ENCODE measurements around the gene MADD.

MADD gene

DNA sequence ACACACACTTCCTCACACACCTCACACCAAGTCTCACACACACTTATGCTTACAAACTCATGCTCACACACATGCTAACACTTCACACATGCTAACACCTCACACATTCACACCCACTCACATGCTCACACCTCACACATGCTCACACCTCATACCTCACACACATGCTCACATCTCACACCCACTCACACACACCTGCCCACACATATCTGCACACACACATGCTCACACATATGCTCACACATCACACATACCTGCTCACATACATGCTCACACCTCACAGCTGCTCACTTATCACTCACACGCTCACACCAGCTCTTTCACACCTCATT, 87.0 kb downstream of the MADD start:
- DNase-seq (ENCODE audit: low spot score) = no peak

DNA sequence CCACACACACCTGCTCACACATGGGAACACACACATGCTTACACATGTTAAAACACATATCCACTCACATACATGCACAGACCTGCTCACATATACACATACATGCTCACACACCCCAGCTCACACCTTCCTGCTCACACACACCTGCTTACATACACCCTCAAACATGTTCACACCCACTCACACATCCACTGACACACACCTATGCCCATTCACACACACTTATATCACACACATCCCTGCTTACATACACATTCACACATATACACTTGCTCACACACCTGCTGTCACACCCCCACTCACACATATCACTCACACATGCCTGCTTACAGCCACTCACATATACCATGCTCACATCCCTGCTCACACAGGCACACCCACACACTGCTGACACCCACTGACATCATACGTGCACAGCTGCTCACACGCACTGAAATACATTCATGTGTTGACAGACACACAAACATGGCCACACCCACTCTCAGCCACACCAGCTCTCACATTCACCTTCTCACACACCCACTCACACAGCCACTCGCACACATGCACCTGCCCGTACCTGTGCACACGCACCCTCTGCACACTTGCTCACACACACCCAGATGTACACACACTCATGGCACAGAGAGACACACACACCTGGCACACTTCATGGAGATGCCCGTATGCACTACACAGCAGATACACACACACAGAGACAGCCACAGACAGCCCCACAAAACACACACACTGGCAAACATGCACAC, 88.2 kb downstream of the MADD start:
- DNase-seq (ENCODE audit: low spot score) = no peak

DNA sequence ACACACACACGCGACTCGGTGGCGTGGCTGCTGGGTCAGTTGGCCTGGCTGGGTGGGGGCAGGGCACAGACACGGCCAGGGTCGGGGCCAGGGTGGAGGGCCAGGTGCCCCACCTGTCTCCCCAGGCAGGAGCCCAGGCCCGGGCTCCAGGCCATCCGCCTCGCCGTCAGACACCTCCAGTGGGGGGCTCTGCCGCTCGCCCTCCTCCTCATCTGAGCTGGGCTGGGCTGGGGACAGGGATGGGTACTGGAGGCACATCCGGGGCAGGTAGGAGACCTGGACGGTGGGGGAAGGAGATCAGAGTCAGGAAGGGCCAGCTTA, 88.8 kb downstream of the MADD start:
- no peak for DNase-seq (ENCODE audit: low spot score)

DNA sequence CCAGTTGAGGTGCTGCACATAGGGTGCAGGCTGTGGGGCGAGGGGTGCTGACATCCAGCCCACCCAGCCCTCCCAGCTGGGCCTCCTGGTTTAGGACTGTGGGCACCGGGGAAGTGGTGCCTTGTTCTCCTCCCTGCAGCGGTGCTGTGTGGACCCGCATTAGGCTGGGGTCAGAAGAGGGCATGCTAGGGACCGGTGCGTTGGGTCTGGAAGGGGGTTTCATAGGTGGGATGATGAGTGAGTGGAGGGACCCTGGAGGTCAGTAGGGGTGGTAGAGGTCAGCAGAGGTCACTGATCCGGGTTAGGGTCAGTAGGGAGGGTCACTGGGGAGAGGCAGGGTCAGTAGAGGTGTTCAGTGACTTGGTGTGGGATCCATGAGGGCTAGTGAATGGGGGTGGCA, 89.2 kb downstream of the MADD start:
- no peak for DNase-seq (ENCODE audit: low spot score)

DNA sequence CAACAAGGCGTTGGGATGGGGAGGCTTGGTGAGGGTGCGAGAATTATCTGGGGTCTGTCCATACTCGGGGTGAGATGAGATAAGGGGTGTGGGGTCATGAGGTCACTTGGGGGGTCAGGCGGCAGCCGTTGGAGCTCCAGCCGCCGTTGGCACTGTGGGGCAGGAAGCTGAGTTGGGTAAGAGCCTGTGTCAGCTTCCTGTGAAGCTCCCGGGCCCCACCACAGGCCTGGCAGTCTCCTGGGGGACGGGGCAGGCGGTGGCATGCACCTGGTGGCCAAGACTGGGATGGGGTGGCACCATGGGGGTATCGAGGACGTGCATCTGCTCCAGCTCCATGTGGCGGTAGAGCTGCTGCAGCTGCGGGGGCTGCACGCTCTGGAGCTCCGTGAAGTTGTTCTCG, 89.7 kb downstream of the MADD start:
- no peak for DNase-seq (ENCODE audit: low spot score)

DNA sequence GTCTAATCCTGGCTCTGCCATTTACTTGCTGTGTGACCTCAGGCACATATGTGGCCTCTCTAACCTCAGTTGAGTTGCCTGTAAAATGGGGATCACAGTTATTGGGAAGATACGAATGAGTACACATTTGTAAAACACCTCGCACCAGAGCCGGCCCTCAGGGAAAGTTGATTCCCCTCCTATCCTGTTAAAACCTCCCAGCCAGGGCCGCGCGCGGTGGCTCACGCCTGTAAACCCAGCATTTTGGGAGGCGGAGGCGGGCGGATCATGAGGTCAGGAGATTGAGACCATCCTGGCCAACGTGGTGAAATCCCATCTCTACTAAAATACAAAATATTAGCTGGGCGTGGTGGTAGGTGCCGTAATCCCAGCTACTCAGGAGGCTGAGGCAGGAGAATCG, 90.4 kb downstream of the MADD start:
- no peak for DNase-seq (ENCODE audit: low spot score)

DNA sequence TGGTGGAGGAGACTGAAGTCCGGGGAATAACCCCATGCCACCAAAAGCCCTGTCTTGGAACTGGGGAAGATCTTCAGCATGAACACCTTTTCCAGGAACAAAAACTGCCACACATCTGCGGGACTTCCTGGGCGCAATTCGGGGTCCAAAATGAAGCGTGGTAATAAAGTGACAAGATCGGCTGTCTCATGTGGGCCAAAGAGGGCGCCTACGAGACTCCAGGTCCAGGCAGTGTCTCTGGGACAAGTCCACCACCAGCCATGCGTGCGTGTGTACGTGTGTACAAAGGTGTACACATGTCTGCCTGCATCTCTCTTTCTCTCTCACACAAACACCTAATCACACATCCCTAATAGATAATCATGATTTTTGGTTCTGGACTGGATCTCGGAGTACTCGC, 91.5 kb downstream of the MADD start:
- no peak for DNase-seq (ENCODE audit: low spot score)

DNA sequence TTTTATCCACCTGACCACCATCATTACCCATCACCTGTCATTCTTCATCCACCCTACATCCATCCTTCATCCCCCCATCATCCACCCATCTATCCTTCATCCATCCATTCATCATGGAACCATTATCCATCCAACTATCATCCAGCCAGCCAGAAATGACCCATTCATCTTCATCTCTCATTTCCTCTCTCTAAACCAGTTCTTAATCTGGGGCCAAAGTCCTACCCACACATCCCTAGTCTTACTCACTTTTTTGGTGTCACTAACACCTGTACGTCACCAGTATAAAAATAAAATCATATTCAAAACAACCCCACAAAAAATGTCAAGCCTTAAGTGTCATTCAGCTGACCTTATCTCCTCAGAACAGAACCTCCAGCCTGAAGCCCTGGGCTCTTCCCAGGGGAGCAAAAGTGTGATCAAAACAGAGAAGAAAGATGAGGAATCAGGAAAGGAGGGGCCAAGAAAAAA, 96.1 kb downstream of the MADD start:
- DNase-seq (ENCODE audit: low spot score) = no peak

DNA sequence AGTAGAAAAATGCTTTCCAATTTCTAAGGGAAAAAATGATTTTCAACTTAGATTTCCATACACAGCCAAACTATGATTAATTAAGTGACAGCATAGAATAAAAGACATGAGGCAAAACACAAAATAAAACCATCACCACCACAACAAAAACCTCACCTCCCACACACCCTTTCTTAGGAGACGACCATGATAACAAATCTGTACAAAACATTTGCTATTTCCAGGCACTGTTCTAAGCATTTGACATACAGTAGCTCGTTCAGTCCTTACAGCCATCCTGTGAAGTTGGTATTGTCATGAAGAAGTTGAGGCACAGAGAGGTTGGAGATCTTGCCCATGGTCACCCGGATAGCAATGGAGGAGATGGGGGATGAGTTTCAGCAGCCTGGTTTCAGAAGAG, 99.7 kb downstream of the MADD start:
- DNase-seq (ENCODE audit: low spot score) = no peak

DNA sequence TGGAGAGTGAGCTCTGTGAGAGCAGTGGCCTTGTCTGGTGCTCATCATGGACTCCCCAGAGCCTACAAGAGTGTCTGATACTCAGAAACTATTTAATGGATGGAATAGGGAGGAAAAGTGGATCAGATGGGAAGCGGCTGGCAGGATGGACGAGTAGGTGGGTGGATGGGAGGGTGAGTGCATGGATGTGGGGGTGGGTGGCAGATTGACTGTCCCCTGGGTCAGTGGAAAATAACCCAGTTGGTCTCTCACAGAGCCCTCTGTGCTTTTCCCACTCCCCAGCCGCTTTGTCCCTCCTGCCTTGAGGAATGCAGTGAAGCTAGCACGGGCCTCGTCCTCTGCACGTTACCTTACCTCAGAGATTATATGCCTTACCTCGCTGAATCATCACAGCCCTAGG, 102.5 kb downstream of the MADD start:
- no peak for DNase-seq (ENCODE audit: low spot score)

DNA sequence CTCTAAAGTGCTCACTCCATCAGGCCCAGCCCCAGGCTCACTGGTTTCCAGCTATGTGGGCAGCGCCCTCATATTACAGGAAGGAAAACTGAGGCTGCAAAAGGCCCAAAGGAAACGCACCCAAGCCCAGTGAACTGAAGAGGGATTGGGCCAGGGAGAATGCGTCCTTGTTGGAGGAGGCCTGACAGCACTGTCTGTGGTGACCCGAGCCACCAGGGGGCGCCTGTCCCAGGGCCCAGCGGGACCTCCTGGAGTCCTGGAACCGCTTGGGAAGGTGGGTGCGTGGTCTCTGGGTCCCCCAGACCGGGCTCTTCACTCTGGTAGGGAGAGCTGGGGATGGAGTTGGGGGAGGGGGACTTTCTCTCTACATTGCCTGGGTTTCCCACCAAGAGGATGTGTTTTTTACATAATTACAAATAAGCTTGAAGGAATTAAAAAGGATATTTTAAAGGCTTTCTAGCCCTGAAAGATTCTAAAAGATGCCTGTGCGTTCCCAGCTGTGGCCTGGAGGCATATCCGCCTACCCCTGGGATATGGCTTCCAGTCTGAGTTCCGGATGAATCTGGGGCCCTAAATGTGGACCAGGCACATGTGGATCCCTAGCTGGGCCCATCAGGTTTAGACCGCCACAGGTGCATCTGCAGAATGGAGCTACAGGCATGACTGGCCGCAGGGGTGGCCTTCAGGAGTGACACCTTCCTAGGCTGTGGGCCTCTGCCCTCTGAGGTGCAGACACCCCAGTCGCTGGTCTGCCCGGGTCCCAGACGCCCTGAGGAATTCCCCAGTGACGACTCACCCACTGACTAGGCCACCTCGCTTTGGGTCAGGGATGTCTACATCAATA, 104.2 kb downstream of the MADD start:
- DNase-seq (ENCODE audit: low spot score) = peak; percentile 77

DNA sequence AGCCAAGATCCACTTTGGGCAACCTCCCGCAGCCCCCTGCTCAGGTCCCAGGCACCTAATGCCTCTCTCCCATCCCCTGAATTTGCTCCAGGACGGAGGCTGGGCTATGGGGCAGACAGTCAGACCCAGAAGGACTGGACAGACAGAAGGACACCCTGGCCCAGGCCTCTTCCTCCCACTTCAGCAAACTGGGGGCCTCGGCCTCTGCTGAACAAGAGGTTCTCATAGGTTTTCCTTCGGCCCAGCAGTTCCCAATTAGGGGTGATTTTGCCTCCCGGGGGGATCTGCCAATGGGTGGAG, 104.7 kb downstream of the MADD start:
- no peak for DNase-seq (ENCODE audit: low spot score)

DNA sequence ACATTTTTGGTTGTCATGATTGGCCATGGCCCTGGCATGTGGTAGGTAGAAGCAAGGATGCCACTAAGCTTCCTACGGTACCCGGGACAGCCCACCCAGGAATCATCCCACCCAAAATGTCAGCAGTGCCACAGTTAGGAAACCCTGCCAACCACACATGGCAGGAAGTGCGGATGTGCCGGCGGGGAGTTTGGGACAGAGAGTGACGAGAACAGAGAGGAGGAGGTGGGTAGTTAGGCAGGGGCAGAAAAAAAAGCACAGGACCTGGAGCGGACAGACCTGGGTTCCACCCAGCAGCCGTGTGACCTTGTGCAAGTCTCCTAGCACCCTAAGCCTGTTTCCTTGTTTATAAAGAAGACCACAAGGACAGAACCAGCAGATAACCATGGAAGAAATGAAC, 105.1 kb downstream of the MADD start:
- no peak for DNase-seq (ENCODE audit: low spot score)

DNA sequence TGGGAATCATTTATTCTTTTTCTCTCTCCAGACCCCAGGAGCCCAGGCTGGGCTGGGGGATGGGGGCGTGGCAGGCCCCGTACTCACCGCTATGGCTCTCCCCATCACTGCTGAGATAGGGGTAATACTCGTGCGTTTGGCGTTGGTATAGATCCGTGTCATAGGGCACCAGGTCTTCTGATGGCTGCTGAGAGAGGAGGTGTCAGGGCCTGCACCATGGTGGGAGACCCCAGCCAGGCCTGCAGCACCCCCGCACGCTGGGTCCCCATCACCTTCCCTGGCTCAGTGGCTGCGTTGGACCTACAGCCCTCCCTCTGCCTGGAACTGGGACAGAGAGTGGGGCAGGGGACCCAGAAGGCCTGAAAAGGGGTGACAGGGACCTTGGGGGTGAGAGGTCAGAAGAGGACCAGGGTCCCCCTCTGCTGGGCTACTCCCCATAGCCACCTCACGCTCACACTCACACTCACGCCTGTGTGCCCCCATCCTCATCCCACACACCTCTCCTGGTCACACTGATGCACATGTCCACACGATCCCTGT, 105.7 kb downstream of the MADD start:
- no peak for DNase-seq (ENCODE audit: low spot score)

DNA sequence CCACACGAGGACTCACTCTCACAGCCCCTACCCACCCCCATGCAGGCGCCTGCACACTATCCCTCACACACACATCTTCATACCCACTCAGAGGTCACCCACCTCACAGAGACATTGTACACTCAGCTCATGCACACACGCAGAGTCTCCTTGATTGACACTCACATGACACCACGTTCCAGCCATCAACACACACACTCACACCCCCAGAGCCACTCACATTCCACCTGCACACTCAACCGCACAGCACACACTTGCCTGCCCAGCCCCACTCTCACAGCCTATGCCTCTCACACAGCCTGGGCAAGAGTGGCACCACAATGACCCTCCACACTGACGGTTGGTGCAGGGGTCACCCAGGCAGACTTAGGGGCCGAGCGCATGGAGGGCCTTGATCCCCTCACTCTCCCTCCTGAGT, 106.2 kb downstream of the MADD start:
- DNase-seq (ENCODE audit: low spot score) = peak; percentile 63

DNA sequence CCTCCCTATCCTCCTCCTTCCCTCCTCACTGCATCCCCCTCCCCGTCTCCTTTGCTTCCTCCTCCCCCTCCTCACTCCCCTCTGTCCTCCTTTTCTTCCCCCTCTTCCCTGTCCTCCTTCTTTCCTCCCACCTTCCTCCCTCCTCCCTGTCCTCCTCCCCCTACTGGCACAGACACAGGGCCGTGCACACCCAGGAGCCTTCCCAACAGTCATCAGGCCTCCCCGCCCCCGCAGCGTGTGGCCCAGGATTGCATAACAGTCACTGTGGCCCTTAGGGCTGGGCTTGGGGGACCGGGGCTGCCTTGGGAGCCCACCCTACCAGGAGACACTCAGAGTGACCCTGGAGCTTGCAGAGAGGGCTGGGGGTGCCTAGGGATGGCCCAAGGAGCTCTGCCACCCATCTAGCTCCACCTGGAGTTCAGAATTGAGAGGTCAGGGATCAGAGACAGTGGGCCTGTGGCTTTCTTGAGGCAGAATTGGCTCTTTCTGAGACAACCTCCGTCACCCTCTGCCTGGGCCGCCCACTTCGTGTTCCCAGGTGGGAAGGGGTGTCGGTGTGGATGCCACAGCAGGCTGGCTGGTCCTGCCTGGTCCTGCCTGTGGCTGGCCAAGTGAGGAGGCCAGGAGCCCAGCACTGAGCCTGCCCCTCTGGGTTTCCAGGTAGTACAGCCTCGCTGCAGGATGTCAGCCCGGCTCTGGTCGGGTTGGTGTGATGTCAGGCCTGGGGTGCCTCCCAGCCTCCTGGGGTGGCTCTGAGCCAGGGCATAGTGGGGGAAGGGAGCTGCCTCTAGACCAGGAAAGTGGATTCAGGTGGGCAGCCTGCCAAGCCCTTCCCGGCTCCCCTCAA, 106.8 kb downstream of the MADD start:
- DNase-seq (ENCODE audit: low spot score) = no peak

DNA sequence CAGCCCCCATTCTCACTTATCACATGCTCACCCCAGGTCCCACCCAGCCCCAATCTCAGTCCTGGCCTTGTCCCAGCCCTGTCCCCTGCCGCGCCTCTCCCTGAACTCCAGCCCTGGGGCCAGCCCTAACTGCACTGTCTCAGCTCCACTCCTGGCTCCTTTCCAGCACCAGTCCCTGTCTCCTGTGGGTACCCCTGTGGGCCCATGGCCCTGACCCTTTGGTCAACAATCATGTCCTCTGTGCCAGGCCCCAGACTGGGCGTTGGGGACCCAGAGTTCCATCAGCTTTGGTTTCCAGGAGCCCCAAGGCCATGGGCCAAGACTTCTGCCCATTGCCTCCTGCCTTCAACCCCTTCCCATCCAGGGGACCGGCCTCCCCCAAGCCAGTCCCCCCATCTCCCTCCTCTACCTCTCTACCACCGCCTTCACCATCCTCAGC, 107.7 kb downstream of the MADD start:
- no peak for DNase-seq (ENCODE audit: low spot score)

DNA sequence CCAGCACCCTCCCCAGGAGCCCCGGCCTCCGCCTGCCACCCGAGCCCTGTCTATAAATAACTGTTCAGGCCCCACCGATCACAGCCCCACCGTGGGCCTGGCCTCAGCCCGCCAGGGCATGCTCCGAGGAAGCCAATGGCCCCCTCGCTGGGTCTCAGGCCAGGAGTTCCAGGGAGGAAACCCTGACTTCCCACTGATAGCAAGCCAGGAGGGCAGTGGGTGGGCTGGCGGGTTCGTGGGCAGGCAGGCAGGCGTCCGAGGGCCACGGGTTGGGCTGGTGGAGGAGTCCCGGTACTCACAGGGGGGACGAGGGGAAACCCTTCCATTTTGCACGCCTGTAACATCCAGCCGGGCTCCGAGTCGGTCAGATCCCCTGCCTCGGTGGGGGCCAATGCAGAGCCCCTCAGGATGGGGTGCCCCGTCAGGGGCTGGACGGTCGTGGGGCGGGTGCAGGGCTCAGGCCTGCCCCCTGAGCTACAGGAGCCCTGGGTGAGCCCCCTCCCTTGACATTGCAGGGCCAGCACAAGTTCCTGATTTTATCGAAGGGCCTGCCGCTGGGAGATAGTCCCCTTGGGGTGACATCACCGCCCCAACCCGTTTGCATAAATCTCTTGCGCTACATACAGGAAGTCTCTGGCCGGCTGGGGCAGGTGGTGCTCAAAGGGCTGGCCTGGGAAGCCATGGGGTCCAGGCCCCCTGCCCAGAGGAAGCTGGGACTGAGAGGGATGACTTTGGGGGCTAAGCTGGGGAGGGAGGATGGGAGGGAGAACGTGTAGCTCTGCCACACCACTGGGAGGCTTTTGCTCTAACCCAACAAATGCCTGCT, 108.3 kb downstream of the MADD start, which contains the start of gene SPI1:
TSS of gene SPI1 (minus strand) at position 538 of the 826 bp plus-strand sequence. CDS start at position 344, 194 bp downstream.
- DNase-seq (ENCODE audit: low spot score) = no peak

DNA sequence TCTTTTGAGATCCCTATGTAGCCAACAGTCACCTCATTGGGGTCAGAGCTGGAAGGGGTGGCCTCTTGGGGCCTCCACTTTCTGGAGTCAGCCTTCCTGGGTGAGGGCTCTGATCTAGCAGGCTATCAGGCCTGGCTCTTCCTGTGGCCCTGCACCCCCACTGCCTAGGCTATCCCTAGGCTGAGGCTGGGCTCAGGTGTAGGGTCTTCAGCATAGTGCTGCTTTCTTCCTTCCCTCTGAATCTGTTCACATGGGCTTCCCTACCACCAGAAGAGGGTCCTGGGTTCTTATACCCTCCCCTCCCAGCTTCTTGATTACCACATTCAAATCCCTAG, 108.9 kb downstream of the MADD start:
- no peak for DNase-seq (ENCODE audit: low spot score)

DNA sequence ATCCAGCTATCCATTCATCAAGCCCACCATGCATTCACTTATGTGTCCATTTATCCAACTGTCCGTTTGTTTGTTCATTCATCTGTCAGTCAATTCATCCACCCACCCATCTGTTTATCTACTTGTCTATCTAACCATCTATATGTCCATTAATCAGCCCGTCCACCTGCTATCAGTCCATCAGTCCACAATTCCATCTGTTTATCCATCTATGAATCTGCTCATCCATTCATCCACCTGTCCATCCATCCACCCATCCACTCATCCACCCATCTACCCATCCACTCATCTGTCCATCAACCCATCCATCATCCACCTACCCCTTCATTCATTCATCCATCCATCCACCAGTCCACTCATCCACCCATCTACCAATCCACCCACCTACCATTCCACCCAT, 109.4 kb downstream of the MADD start:
- no peak for DNase-seq (ENCODE audit: low spot score)

All from kidney tubule cell (primary cell).